Gastrocnemius medialis (tissue), 4 donors: Measurements from ENCODE around the gene DIAPH1.

Source experiments
- CTCF ChIP-seq, 5 experiments: fragments of 450-650 bp in 3 of 5; fragments of 200-600 bp in 2 of 5; sonication (generic) in 2 of 5; IDR thresholded peaks in 4 of 5; conservative IDR thresholded peaks in 1 of 5; 1 replicate in 4 of 5; 2 replicates in 1 of 5; pipeline ENCODE4 v1.5.1; 2016 to 2019; ENCODE audit warnings: antibody characterized with exemption in 5 of 5, mild to moderate bottlenecking in 3 of 5, moderate library complexity in 3 of 5
- POLR2A ChIP-seq, 2 donors: fragments of 450-650 bp; IDR thresholded peaks; one replicate each; pipeline ENCODE4 v1.6.1; 2017; ENCODE audit warnings: antibody characterized with exemption in 2 of 2, mild to moderate bottlenecking in 2 of 2, moderate library complexity in 2 of 2

- TF ChIP-seq CTCF (IDR thresholded peaks at IDR 0.05 in 4 of 5, conservative IDR thresholded peaks at IDR 0.05 in 1 of 5) (no peak), POLR2A (IDR thresholded peaks at IDR 0.05) (no peak)
These were observed 102.2 kb downstream of the DIAPH1 start for GRCh38 chr5:141516672-141517025.
